Neutrophil (primary cell): ENCODE data around the gene UNKL.

Experiments used
- H3K27ac ChIP-seq: fragments of 200-600 bp; sonication (generic); 2 replicates; pipeline ENCODE4 v1.5.1; 2016; ENCODE audit warnings: mild to moderate bottlenecking, moderate library complexity
- H3K27me3 ChIP-seq: fragments of 200-600 bp; sonication (generic); 2 replicates; pipeline ENCODE4 v1.6.0; 2016; ENCODE audit warnings: mild to moderate bottlenecking
- H3K36me3 ChIP-seq: fragments of 200-600 bp; sonication (generic); 2 replicates; pipeline ENCODE4 v1.5.1; 2017
- H3K4me1 ChIP-seq, 2 experiments: fragments of 200-600 bp in 1 of 2; sonication (generic) in 1 of 2; 1 replicate in 1 of 2; 2 replicates in 1 of 2; pipeline versions ENCODE4 v1.5.1 to v1.6.1; 2013 to 2016; ENCODE audit warnings: low read depth in 1 of 2, low read length in 1 of 2, mild to moderate bottlenecking in 1 of 2, moderate library complexity in 1 of 2; ENCODE audit not compliant: control insufficient read depth in 1 of 2, insufficient read depth in 1 of 2
- H3K4me3 ChIP-seq, 2 experiments: fragments of 200-600 bp in 1 of 2; sonication (generic) in 1 of 2; 1 replicate in 1 of 2; 2 replicates in 1 of 2; pipeline ENCODE4 v1.5.1; 2013 to 2016; ENCODE audit warnings: low read depth in 1 of 2, low read length in 1 of 2, mild to moderate bottlenecking in 1 of 2, moderate library complexity in 1 of 2
- H3K9me3 ChIP-seq: fragments of 200-600 bp; sonication (generic); 2 replicates; pipeline ENCODE4 v1.5.1; 2016
- TF ChIP-seq, protein P1 (sequence below): fragments of 200-600 bp; sonication (generic); IDR thresholded peaks from 2 replicates; pipeline ENCODE4 v1.5.1; 2016; ENCODE audit warnings: antibody characterized with exemption

Gene UNKL

DNA sequence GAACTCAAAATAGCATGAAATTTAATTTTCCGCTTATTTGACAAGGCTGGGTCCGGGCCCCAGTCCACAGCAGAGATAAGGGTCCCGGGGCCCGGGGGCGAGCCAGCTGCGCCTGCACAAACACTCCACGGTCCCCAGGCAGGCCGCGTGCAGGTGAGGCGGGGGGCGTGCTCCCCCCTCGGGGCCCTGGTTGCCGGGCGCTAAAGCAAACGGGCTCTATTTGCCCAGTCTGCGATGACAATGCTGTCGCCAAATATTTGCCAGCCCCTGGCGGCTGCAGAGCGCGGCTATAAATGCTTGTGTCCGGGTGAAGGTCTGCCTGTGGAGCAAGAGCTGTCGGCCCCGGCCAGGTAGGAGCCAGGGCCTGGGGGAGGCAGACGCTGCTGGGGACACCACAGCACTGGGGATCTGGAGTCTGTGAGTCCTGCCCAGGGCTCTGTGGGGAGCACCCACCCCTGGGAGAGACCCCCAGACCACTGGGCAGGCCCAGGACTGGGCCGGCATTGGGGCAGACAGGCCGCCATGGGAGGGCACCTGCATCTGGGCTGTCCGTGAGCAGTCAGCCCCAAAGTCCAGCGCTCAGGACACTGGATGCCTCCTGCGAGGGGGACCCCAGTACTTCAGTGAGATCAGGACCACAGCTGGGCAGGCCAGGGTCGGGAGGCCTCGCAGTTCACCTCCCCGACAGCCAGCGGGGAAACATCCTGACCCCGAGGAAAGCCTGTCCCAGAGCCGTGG lies 16.4 kb upstream of the UNKL start, which contains the start of gene PERCC1:
Gene PERCC1, plus strand, starts transcription at position 320 of the 738 bp plus-strand sequence. CDS start 1,516 bp downstream, outside the sequence.
- Histone ChIP-seq H3K27ac (no peak within 1 kb of the TSS), H3K27me3 (peaks cover 68% of the 10 kb centered on the region), H3K36me3 (no peaks in the 10 kb centered on the region), H3K4me1 (peaks cover 0 to 3% of the 10 kb centered on the region in 2 experiments), H3K9me3 (no peaks in the 10 kb centered on the region), H3K4me3 (no peak within 1 kb of the TSS)
- TF ChIP-seq, protein P1, sequence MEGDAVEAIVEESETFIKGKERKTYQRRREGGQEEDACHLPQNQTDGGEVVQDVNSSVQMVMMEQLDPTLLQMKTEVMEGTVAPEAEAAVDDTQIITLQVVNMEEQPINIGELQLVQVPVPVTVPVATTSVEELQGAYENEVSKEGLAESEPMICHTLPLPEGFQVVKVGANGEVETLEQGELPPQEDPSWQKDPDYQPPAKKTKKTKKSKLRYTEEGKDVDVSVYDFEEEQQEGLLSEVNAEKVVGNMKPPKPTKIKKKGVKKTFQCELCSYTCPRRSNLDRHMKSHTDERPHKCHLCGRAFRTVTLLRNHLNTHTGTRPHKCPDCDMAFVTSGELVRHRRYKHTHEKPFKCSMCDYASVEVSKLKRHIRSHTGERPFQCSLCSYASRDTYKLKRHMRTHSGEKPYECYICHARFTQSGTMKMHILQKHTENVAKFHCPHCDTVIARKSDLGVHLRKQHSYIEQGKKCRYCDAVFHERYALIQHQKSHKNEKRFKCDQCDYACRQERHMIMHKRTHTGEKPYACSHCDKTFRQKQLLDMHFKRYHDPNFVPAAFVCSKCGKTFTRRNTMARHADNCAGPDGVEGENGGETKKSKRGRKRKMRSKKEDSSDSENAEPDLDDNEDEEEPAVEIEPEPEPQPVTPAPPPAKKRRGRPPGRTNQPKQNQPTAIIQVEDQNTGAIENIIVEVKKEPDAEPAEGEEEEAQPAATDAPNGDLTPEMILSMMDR, result no peak

DNA sequence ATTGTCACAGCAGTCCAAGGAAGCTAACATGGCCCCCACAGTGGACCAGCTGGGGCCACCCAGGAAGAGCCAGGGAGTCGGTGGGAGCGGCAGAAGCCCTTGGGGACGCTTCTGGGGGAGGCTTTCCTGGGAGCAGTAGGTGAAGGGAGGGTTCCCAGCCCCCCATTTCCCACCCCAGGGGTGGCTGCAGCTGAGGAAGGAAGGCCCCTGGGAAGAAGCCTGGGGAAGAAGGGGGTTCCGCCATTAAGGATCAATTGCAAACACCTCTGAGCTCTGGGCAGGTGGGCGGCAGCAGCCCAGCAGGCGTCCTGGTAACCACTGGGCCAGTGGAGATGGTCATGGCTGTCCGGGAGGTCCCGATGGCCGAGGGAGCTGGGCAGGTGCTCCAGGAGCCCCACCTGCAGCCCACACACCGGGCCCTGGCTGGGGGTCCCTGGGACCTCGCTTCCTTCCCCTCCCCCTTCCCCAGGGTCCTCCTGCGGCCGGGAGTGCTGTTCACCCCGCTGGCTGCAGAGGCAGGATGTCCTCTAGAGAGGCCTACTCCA lies 15.8 kb upstream of the UNKL start:
- Histone ChIP-seq H3K4me3 (no peak overlapping the region), H3K9me3 (no peaks in the 10 kb centered on the region), H3K27ac (no peak overlapping the region), H3K4me1 (peaks cover 0 to 3% of the 10 kb centered on the region in 2 experiments), H3K36me3 (no peaks in the 10 kb centered on the region), H3K27me3 (peaks cover 68% of the 10 kb centered on the region)
- TF ChIP-seq, protein P1, result no peak

DNA sequence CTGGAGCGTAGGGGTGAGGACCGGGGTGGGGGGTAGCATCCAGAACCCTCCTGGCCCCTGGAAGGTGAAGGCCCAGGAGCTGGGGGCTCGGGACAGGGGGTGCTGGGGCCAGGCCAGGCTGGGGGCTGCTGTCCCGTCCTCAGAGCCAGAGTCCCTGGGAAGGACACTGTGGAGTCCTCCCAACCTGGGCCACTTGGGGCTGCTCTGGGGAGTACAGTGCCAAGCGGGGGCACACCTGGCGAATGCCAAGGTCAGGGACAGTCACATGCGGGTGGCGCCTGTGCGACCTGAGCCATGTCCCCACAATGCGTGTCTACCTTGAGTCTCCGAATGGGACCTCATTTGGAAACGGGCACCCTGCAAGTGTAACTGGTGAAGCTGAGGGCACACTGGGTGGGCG lies 15.1 kb upstream of the UNKL start:
- Histone ChIP-seq H3K27me3 (peaks cover 68% of the 10 kb centered on the region), H3K4me1 (peaks cover 0 to 3% of the 10 kb centered on the region in 2 experiments), H3K9me3 (no peaks in the 10 kb centered on the region), H3K36me3 (no peaks in the 10 kb centered on the region), H3K4me3 (no peak overlapping the region), H3K27ac (no peak overlapping the region)
- TF ChIP-seq, protein P1, result no peak

DNA sequence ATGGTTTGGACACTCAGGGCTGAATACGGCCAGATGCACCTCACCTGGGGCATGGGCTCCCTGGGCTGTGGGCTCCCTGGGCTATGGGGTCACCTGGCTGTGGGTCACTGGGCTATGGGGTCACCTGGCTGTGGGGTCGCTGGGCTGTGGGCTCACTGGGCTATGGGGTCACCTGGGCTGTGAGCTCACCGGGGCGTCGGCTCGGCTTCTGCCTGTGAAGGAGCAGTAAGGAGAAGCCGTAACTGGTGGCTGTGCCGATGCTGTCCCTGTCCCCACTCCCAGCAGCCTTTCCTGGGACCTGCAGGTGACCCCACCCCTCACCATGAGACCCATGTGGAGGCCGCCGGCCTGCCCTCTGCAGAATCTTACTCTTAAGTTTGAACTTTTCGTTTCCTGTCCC lies 14.5 kb upstream of the UNKL start:
- peaks cover 63% of the 10 kb centered on the region for H3K27me3 ChIP-seq
- H3K36me3 ChIP-seq, result no peaks in the 10 kb centered on the region
- H3K4me3 ChIP-seq, result no peak overlapping the region
- H3K4me1 ChIP-seq, result peaks cover 0 to 3% of the 10 kb centered on the region in 2 experiments
- no peak overlapping the region for H3K27ac ChIP-seq
- H3K9me3 ChIP-seq, result no peaks in the 10 kb centered on the region
- TF ChIP-seq, protein P1, result no peak

DNA sequence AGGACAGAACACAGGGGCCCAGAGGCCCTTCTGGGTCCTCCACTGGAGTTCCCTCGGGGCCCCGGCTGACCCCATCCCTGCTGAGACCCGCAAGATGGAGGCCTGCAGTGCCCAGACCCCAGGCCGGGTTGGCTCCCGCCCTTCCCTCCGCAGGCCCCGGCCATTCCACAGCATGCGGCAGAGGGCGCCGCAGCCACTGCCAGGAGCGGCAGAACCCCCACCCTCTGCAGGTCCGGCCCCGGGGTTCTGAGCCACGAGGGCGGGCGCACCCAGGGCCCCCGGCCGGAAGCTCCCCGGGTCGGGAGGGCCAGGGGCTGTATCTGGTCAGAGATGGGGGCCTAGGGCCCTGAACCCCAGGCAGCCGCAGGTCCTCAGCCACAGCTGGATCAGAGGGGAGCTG lies 14.0 kb upstream of the UNKL start:
- H3K4me3 ChIP-seq, result no peak overlapping the region
- H3K27ac ChIP-seq, result no peak overlapping the region
- TF ChIP-seq, protein P1, result no peak
- peaks cover 58% of the 10 kb centered on the region for H3K27me3 ChIP-seq
- H3K36me3 ChIP-seq, result no peaks in the 10 kb centered on the region
- peaks cover 0 to 3% of the 10 kb centered on the region in 2 experiments for H3K4me1 ChIP-seq
- H3K9me3 ChIP-seq, result no peaks in the 10 kb centered on the region
